ENCODE data around the gene IDH3B. TPM values are rescaled to one million over a fixed set of nuclear protein-coding genes. Genes with fewer than 3 reads are reported as not detected.

Gene IDH3B
- total and polyA plus RNA-seq, 9 of the 15 experiments (the other 6 are each of a cell fraction or from before 2014, with no cell fraction given) = 91.7 to 224 (median 155) TPM

GRCh38 chr20:2663887-2664719 lies at the start of gene IDH3B (continued):
- TF ChIP-seq, protein P1, sequence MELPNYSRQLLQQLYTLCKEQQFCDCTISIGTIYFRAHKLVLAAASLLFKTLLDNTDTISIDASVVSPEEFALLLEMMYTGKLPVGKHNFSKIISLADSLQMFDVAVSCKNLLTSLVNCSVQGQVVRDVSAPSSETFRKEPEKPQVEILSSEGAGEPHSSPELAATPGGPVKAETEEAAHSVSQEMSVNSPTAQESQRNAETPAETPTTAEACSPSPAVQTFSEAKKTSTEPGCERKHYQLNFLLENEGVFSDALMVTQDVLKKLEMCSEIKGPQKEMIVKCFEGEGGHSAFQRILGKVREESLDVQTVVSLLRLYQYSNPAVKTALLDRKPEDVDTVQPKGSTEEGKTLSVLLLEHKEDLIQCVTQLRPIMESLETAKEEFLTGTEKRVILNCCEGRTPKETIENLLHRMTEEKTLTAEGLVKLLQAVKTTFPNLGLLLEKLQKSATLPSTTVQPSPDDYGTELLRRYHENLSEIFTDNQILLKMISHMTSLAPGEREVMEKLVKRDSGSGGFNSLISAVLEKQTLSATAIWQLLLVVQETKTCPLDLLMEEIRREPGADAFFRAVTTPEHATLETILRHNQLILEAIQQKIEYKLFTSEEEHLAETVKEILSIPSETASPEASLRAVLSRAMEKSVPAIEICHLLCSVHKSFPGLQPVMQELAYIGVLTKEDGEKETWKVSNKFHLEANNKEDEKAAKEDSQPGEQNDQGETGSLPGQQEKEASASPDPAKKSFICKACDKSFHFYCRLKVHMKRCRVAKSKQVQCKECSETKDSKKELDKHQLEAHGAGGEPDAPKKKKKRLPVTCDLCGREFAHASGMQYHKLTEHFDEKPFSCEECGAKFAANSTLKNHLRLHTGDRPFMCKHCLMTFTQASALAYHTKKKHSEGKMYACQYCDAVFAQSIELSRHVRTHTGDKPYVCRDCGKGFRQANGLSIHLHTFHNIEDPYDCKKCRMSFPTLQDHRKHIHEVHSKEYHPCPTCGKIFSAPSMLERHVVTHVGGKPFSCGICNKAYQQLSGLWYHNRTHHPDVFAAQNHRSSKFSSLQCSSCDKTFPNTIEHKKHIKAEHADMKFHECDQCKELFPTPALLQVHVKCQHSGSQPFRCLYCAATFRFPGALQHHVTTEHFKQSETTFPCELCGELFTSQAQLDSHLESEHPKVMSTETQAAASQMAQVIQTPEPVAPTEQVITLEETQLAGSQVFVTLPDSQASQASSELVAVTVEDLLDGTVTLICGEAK (IDR thresholded peaks at IDR 0.05) = peak; percentile 98
- TF ChIP-seq, protein P1 (CRISPR knock-in tag; IDR thresholded peaks at IDR 0.05) = no peak
- TF ChIP-seq EHMT2 (IDR thresholded peaks at IDR 0.05) (peak; percentile 62), ZNF592 (IDR thresholded peaks at IDR 0.05) (peak; percentile 66; the same call in 1 of the 2 replicates), CREB3 (tag; conservative IDR thresholded peaks at IDR 0.05; ENCODE audit: low read depth) (0 out of 2 replicates have a peak, but pooled peaks have one; percentile 31), RBFOX2 (IDR thresholded peaks at IDR 0.05; ENCODE audit: low read depth, low read length) (peak; percentile 89), NCOR1 (IDR thresholded peaks at IDR 0.05) (0 out of 2 replicates have a peak, but pooled peaks have one; percentile 18), ZNF57 (CRISPR knock-in tag; IDR thresholded peaks at IDR 0.05) (no peak), PHF20 (IDR thresholded peaks at IDR 0.05; ENCODE audit: partially characterized antibody) (peak; percentile 99)
- TF ChIP-seq, protein P2, sequence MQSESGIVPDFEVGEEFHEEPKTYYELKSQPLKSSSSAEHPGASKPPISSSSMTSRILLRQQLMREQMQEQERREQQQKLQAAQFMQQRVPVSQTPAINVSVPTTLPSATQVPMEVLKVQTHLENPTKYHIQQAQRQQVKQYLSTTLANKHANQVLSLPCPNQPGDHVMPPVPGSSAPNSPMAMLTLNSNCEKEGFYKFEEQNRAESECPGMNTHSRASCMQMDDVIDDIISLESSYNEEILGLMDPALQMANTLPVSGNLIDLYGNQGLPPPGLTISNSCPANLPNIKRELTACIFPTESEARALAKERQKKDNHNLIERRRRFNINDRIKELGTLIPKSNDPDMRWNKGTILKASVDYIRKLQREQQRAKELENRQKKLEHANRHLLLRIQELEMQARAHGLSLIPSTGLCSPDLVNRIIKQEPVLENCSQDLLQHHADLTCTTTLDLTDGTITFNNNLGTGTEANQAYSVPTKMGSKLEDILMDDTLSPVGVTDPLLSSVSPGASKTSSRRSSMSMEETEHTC (IDR thresholded peaks at IDR 0.05) = 0 out of 2 replicates have a peak, but pooled peaks have one; percentile 32

Data from K562 (cell line).